KMS-11 (cell line): Measurements from ENCODE around the gene NOL9.

Experiments
- H2AFZ ChIP-seq: fragments of 200-600 bp; sonication (generic); 2 replicates; pipeline ENCODE4 v1.6.1; 2016; ENCODE audit warnings: antibody characterized with exemption, mixed run types, low read depth
- H3K27ac ChIP-seq: fragments of 200-600 bp; sonication (generic); 2 replicates; pipeline ENCODE4 v1.6.1; 2016; ENCODE audit warnings: mild to moderate bottlenecking, mixed run types
- H3K27me3 ChIP-seq: fragments of 200-600 bp; sonication (generic); 2 replicates; pipeline ENCODE4 v1.6.1; 2017; ENCODE audit warnings: mild to moderate bottlenecking, low read depth, mixed run types, moderate library complexity; ENCODE audit not compliant: insufficient read depth
- H3K36me3 ChIP-seq: fragments of 200-600 bp; sonication (generic); 2 replicates; pipeline ENCODE4 v1.6.1; 2017; ENCODE audit warnings: mild to moderate bottlenecking, mixed run types; ENCODE audit not compliant: insufficient read depth
- H3K4me1 ChIP-seq: fragments of 200-600 bp; sonication (generic); 2 replicates; pipeline ENCODE4 v1.6.1; 2016; ENCODE audit warnings: mild to moderate bottlenecking, low read depth, mixed run types; ENCODE audit not compliant: poor library complexity, severe bottlenecking
- H3K4me2 ChIP-seq: fragments of 200-600 bp; sonication (generic); 2 replicates; pipeline ENCODE4 v1.7.0; 2016; ENCODE audit warnings: mild to moderate bottlenecking, mixed run types
- H3K4me3 ChIP-seq: fragments of 200-600 bp; sonication (generic); IDR thresholded peaks from 2 replicates; pipeline ENCODE4 v1.6.1; 2017; ENCODE audit warnings: low read depth, low read length, mixed read lengths; ENCODE audit not compliant: insufficient read depth
- H3K79me2 ChIP-seq: fragments of 200-600 bp; sonication (generic); 2 replicates; pipeline ENCODE4 v1.6.1; 2016; ENCODE audit warnings: low read depth, mixed run types; ENCODE audit not compliant: insufficient read depth
- H3K9ac ChIP-seq: fragments of 200-600 bp; sonication (generic); 2 replicates; pipeline ENCODE4 v1.6.1; 2016; ENCODE audit warnings: mild to moderate bottlenecking, mixed run types
- H4K20me1 ChIP-seq: fragments of 200-600 bp; sonication (generic); 2 replicates; pipeline ENCODE4 v1.6.1; 2016; ENCODE audit warnings: mild to moderate bottlenecking, mixed run types; ENCODE audit not compliant: insufficient read depth
- TF ChIP-seq, protein P1 (sequence below): fragments of 200-600 bp; sonication (generic); conservative IDR thresholded peaks from 2 replicates; pipeline ENCODE4 v1.6.1; 2017; ENCODE audit warnings: low read depth, mild to moderate bottlenecking, antibody characterized with exemption, low read length, moderate library complexity, mixed read lengths

Gene NOL9

DNA sequence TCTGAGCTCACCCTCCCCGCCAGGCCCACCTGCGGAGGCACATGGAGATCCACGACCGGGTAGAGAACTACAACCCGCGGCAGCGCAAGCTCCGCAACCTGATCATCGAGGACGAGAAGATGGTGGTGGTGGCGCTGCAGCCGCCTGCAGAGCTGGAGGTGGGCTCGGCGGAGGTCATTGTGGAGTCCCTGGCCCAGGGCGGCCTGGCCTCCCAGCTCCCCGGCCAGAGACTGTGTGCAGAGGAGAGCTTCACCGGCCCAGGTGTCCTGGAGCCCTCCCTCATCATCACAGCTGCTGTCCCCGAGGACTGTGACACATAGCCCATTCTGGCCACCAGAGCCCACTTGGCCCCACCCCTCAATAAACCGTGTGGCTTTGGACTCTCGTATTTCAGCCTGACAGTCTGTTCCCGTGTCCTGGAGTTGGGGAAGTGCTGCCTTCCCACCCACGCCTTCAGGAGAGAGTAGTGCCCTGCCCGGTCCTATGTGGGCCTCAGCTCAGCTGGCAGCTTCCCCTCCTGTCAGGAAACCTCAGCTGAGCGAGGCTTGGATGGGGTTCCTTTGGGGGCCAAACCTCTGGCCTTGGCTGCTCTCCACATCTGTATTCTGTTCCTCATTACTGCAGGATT is 34.7 kb upstream of the NOL9 start:
- Histone ChIP-seq H3K27me3 (no peaks in the 10 kb centered on the region), H3K79me2 (no peaks in the 10 kb centered on the region), H3K9ac (no peak overlapping the region), H3K4me3 (no peak overlapping the region), H3K4me2 (no peak overlapping the region), H3K4me1 (peaks cover 2% of the 10 kb centered on the region), H3K36me3 (no peaks in the 10 kb centered on the region), H4K20me1 (no peaks in the 10 kb centered on the region), H2AFZ (no peak overlapping the region), H3K27ac (no peak overlapping the region)
- TF ChIP-seq, protein P1, sequence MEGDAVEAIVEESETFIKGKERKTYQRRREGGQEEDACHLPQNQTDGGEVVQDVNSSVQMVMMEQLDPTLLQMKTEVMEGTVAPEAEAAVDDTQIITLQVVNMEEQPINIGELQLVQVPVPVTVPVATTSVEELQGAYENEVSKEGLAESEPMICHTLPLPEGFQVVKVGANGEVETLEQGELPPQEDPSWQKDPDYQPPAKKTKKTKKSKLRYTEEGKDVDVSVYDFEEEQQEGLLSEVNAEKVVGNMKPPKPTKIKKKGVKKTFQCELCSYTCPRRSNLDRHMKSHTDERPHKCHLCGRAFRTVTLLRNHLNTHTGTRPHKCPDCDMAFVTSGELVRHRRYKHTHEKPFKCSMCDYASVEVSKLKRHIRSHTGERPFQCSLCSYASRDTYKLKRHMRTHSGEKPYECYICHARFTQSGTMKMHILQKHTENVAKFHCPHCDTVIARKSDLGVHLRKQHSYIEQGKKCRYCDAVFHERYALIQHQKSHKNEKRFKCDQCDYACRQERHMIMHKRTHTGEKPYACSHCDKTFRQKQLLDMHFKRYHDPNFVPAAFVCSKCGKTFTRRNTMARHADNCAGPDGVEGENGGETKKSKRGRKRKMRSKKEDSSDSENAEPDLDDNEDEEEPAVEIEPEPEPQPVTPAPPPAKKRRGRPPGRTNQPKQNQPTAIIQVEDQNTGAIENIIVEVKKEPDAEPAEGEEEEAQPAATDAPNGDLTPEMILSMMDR: no peak

DNA sequence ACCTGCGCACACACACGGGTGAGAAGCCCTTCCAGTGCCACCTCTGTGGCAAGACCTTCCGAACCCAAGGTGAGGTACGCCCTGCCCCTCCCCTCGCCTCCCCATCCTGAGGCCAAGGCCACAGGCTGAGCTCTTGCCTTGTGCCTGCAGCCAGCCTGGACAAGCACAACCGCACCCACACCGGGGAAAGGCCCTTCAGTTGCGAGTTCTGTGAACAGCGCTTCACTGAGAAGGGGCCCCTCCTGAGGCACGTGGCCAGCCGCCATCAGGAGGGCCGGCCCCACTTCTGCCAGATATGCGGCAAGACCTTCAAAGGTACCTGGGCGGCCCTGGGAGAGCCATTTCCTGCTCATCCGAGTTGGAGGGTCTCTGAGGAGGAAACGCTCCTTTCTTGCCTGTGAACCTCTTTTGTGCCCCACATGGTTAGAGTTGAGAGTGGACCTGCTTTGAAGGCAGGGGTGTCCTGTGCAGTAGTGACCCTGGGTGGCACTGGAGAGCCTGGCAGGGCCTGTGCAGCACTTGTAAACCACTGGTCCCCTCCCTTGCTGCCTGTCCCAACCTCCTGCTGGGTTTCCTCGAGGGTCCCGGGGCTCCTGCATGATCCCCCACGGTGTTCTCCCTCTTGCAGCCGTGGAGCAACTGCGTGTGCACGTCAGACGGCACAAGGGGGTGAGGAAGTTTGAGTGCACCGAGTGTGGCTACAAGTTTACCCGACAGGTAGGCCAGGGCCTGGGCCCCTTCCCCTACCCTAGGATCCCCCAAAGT is 34.0 kb upstream of the NOL9 start:
- Histone ChIP-seq H3K27ac (no peak overlapping the region), H3K4me1 (peaks cover 5% of the 10 kb centered on the region), H3K36me3 (no peaks in the 10 kb centered on the region), H4K20me1 (no peaks in the 10 kb centered on the region), H3K27me3 (no peaks in the 10 kb centered on the region), H2AFZ (no peak overlapping the region), H3K79me2 (no peaks in the 10 kb centered on the region), H3K4me3 (no peak overlapping the region), H3K4me2 (no peak overlapping the region), H3K9ac (no peak overlapping the region)
- TF ChIP-seq, protein P1: no peak

DNA sequence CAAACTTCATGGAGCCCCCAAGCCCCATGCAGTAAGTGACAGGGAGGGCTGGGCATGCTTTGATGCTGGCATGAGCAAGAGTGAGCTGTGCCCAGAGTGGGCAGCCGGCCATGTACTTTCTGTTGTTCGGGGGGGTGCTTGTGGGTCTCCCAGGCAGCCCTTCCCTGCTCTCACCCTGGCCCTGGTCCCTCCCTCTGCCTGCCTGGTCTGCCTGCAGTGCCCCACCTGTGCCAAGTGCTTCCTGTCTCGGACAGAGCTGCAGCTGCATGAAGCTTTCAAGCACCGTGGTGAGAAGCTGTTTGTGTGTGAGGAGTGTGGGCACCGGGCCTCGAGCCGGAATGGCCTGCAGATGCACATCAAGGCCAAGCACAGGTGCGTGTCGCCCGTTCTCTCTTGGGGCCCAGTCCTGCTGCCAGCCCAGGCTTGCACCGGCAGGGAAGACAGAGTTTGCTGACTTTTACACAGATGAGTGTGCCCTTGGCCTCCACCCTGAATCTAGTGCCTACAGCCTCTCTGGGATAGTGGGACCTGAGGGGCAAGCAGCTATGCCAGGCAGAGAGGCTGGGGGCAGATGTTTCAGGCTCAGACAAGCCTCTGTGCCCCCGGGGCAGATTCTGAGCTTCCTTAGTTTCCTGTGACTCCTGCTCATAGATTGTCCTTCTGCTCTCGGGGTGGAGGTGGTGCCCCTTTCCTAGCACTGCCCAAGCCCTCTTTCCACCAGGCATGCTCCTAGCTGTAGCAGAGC is 33.1 kb upstream of the NOL9 start:
- Histone ChIP-seq H3K79me2 (no peaks in the 10 kb centered on the region; the same call in 1 of the 2 replicates), H3K9ac (no peak overlapping the region), H3K4me2 (no peak overlapping the region), H4K20me1 (no peaks in the 10 kb centered on the region), H3K27ac (peak overlapping the region; percentile 7; the same call in 1 of the 2 replicates), H3K36me3 (no peaks in the 10 kb centered on the region), H2AFZ (no peak overlapping the region), H3K27me3 (no peaks in the 10 kb centered on the region), H3K4me3 (no peak overlapping the region), H3K4me1 (peaks cover 12% of the 10 kb centered on the region)
- TF ChIP-seq, protein P1: no peak

DNA sequence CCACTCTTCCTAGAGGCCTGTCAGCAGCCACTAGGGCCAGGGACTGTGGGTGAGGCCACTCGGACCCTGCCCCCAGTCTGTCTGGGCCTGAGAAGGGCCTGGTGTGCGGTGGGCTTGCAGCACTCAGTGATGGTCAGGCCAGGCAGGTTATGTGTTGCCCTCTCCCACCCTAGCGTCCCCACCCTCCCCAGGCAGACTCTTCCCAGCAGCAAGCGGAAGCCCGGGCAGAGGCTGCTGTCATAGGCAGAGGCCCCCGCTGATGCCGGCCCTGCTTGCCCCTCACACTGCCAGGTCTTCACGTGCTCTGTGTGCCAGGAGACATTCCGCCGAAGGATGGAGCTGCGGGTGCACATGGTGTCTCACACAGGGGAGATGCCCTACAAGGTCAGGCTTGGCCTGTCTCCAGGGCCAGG is 32.1 kb upstream of the NOL9 start:
- no peaks in the 10 kb centered on the region for H3K27me3 ChIP-seq
- H2AFZ ChIP-seq: no peak overlapping the region
- TF ChIP-seq, protein P1: no peak
- H3K9ac ChIP-seq: no peak overlapping the region
- H3K4me2 ChIP-seq: no peak overlapping the region
- no peaks in the 10 kb centered on the region; the same call in 1 of the 2 replicates for H3K79me2 ChIP-seq
- H4K20me1 ChIP-seq: no peaks in the 10 kb centered on the region
- peaks cover 22% of the 10 kb centered on the region for H3K4me1 ChIP-seq
- H3K27ac ChIP-seq: no peak overlapping the region
- no peaks in the 10 kb centered on the region for H3K36me3 ChIP-seq
- no peak overlapping the region for H3K4me3 ChIP-seq
